ENCODE measurements around the gene COL23A1. TPM values are rescaled to one million over a fixed set of nuclear protein-coding genes. Genes with fewer than 3 reads are reported as not detected.

COL23A1 gene
- total RNA-seq, 1 experiment from 2014 or later: not detected

- no peak for DNase-seq (ENCODE audit: low read depth, low spot score)
- in situ Hi-C loops (cut with HindIII; ENCODE audit: low pct_unique_long_range_greater_than_20kb, low sequenced_read_pairs): no loop called here
Observed at GRCh38 chr5:178347956-178348355, 242.2 kb downstream of the COL23A1 start.

- peak; percentile 70 for DNase-seq (ENCODE audit: low read depth, low spot score)
- in situ Hi-C loops (cut with HindIII; ENCODE audit: low pct_unique_long_range_greater_than_20kb, low sequenced_read_pairs): no loop called here
Observed at GRCh38 chr5:178346607-178347334, 243.4 kb downstream of the COL23A1 start.

- in situ Hi-C loops (cut with HindIII; ENCODE audit: low pct_unique_long_range_greater_than_20kb, low sequenced_read_pairs): no loop called here
- DNase-seq (ENCODE audit: low read depth, low spot score): no peak
Observed at GRCh38 chr5:178343306-178343705, 246.9 kb downstream of the COL23A1 start.

- in situ Hi-C loops (cut with HindIII; ENCODE audit: low pct_unique_long_range_greater_than_20kb, low sequenced_read_pairs): no loop called here
- DNase-seq (ENCODE audit: low read depth, low spot score): no peak
Observed at GRCh38 chr5:178341851-178342140, 248.4 kb downstream of the COL23A1 start.

- in situ Hi-C loops (cut with HindIII; ENCODE audit: low pct_unique_long_range_greater_than_20kb, low sequenced_read_pairs): no loop called here
Observed at GRCh38 chr5:178341091-178341850, 248.9 kb downstream of the COL23A1 start.

GRCh38 chr5:178340637-178341036, 249.6 kb downstream of the COL23A1 start:
- in situ Hi-C loops (cut with HindIII; ENCODE audit: low pct_unique_long_range_greater_than_20kb, low sequenced_read_pairs): no loop called here
- DNase-seq (ENCODE audit: low read depth, low spot score): no peak

More at GRCh38 chr5:178341091-178341850, 248.9 kb downstream of the COL23A1 start:
- DNase-seq (ENCODE audit: low read depth, low spot score): no peak

- in situ Hi-C loops (cut with HindIII; ENCODE audit: low pct_unique_long_range_greater_than_20kb, low sequenced_read_pairs): no loop called here
- DNase-seq (ENCODE audit: low read depth, low spot score): no peak
Observed at GRCh38 chr5:178340187-178340586, 250.0 kb downstream of the COL23A1 start.

GRCh38 chr5:178339272-178339671, 250.9 kb downstream of the COL23A1 start:
- in situ Hi-C loops (cut with HindIII; ENCODE audit: low pct_unique_long_range_greater_than_20kb, low sequenced_read_pairs): no loop called here
- DNase-seq (ENCODE audit: low read depth, low spot score): no peak

- DNase-seq (ENCODE audit: low read depth, low spot score): no peak
- in situ Hi-C loops (cut with HindIII; ENCODE audit: low pct_unique_long_range_greater_than_20kb, low sequenced_read_pairs): no loop called here
Observed at GRCh38 chr5:178338750-178339144, 251.4 kb downstream of the COL23A1 start.

- in situ Hi-C loops (cut with HindIII; ENCODE audit: low pct_unique_long_range_greater_than_20kb, low sequenced_read_pairs): no loop called here
- DNase-seq (ENCODE audit: low read depth, low spot score): no peak
Observed at GRCh38 chr5:178338126-178338749, 252.0 kb downstream of the COL23A1 start.

- no peak for DNase-seq (ENCODE audit: low read depth, low spot score)
- in situ Hi-C loops (cut with HindIII; ENCODE audit: low pct_unique_long_range_greater_than_20kb, low sequenced_read_pairs): no loop called here
Observed at GRCh38 chr5:178337334-178337741, 252.9 kb downstream of the COL23A1 start.

GRCh38 chr5:178336889-178337288, 253.3 kb downstream of the COL23A1 start:
- in situ Hi-C loops (cut with HindIII; ENCODE audit: low pct_unique_long_range_greater_than_20kb, low sequenced_read_pairs): no loop called here
- DNase-seq (ENCODE audit: low read depth, low spot score): no peak

GRCh38 chr5:178335302-178336030, 254.7 kb downstream of the COL23A1 start:
- in situ Hi-C loops (cut with HindIII; ENCODE audit: low pct_unique_long_range_greater_than_20kb, low sequenced_read_pairs): no loop called here
- no peak for DNase-seq (ENCODE audit: low read depth, low spot score)

GRCh38 chr5:178334861-178335260, 255.3 kb downstream of the COL23A1 start:
- in situ Hi-C loops (cut with HindIII; ENCODE audit: low pct_unique_long_range_greater_than_20kb, low sequenced_read_pairs): no loop called here
- DNase-seq (ENCODE audit: low read depth, low spot score): no peak

- in situ Hi-C loops (cut with HindIII; ENCODE audit: low pct_unique_long_range_greater_than_20kb, low sequenced_read_pairs): no loop called here
- DNase-seq (ENCODE audit: low read depth, low spot score): no peak
Observed at GRCh38 chr5:178333821-178334481, 256.2 kb downstream of the COL23A1 start.

- no peak for DNase-seq (ENCODE audit: low read depth, low spot score)
- in situ Hi-C loops (cut with HindIII; ENCODE audit: low pct_unique_long_range_greater_than_20kb, low sequenced_read_pairs): no loop called here
Observed at GRCh38 chr5:178332210-178332641, 258.0 kb downstream of the COL23A1 start.

GRCh38 chr5:178331491-178331996, 258.6 kb downstream of the COL23A1 start:
- in situ Hi-C loops (cut with HindIII; ENCODE audit: low pct_unique_long_range_greater_than_20kb, low sequenced_read_pairs): no loop called here

More at GRCh38 chr5:178331491-178331996, 258.6 kb downstream of the COL23A1 start:
- DNase-seq (ENCODE audit: low read depth, low spot score): no peak
